Body of pancreas (tissue), 4 donors: Measurements from ENCODE around the gene IFITM1. TPM values are rescaled to one million over a fixed set of nuclear protein-coding genes. Genes with fewer than 3 reads are reported as not detected.
"Not testable (repeated sequence)": the region's sequence is repeated elsewhere in the genome, so short reads cannot be mapped to it uniquely, and the experiment has no call there.

Experiments
- ATAC-seq: fragments of 150-250 bp; one replicate; pipeline ENCODE4 v1.9.1; 2016
- DNase-seq, 4 donors: peaks; one replicate each; pipeline ENCODE4 v3.0.0-alpha.2; 2019
- H3K27ac ChIP-seq, 4 donors: fragments of 200-600 bp; sonication (generic); 1 replicate in 3 of 4; 2 replicates in 1 of 4; pipeline versions ENCODE4 v1.5.1 to v1.6.1; 2016 to 2019; ENCODE audit warnings: mild to moderate bottlenecking in 1 of 4, mixed read lengths in 1 of 4, moderate library complexity in 1 of 4
- H3K27me3 ChIP-seq, 2 donors: fragments of 200-600 bp; sonication (generic); one replicate each; pipeline ENCODE4 v1.6.0; 2016; ENCODE audit warnings: mild to moderate bottlenecking in 1 of 2
- H3K36me3 ChIP-seq, 2 donors: fragments of 200-600 bp; sonication (generic); replicated peaks in 1 of 2; 2 replicates each; pipeline ENCODE4 v1.5.1; 2016; ENCODE audit warnings: low read depth in 2 of 2; ENCODE audit not compliant: insufficient read depth in 1 of 2
- H3K4me1 ChIP-seq: fragments of 200-600 bp; sonication (generic); one replicate; pipeline ENCODE4 v1.6.0; 2016
- H3K4me3 ChIP-seq, 2 donors: fragments of 200-600 bp; sonication (generic); 1 replicate in 1 of 2; 2 replicates in 1 of 2; pipeline ENCODE4 v1.5.1; 2016 to 2019
- H3K9me3 ChIP-seq, 3 donors: fragments of 200-600 bp; sonication (generic); 1 replicate in 2 of 3; 2 replicates in 1 of 3; pipeline ENCODE4 v1.5.1; 2016
- CTCF ChIP-seq, 7 experiments: fragments of 450-650 bp in 4 of 7; fragments of 200-600 bp in 3 of 7; sonication (generic) in 3 of 7; IDR thresholded peaks; one replicate each; pipeline ENCODE4 v1.5.1; 2016 to 2019; ENCODE audit warnings: antibody characterized with exemption in 7 of 7
- POLR2A ChIP-seq, 3 donors: fragments of 450-650 bp; IDR thresholded peaks; one replicate each; pipeline ENCODE4 v1.6.1; 2016; ENCODE audit warnings: antibody characterized with exemption in 3 of 3, mild to moderate bottlenecking in 2 of 3
- WGBS, 2 donors: methylation state at CpG; one replicate each; pipeline ENCODE4 v1.1.5; 2017; 5-methylcytosine and 5-hydroxymethylcytosine counted together
- intact Hi-C: fragments of 100-400 bp; cut with DNase I; formaldehyde crosslinking; loops from one replicate; pipeline ENCODE4 v1.15.1; 2023
- total RNA-seq, 2 donors: library from RNA; depleted of rRNA; stranded (reverse); fragments of >200 nt; gene quantifications; one replicate each; pipeline ENCODE4 v1.1.0, GENCODE V29; 2016

Gene IFITM1
- total RNA-seq, 2 donors from 2014 or later: 31.0 to 39.7 TPM

- WGBS, 2 donors: 84 to 87% methylated on average over 15 to 17 of the region's 17 CpGs
- Histone ChIP-seq H3K4me3 (no peak overlapping the region), H3K27ac (peak overlapping the region in 3 of 4 donors; percentile 47 to 93 (median 72)), H3K4me1 (peaks cover 21% of the 10 kb centered on the region), H3K9me3 (no peaks in the 10 kb centered on the region), H3K27me3 (no peaks in the 10 kb centered on the region), H3K36me3 (no peaks in the 10 kb centered on the region)
- intact Hi-C loops: no loop called here
- ATAC-seq (no peak), DNase-seq (no peak)
- no peak for TF ChIP-seq POLR2A (IDR thresholded peaks at IDR 0.05)
- no peak for TF ChIP-seq CTCF (IDR thresholded peaks at IDR 0.05)
Observed at GRCh38 chr11:306645-307371, 7.0 kb upstream of the IFITM1 start.

DNA sequence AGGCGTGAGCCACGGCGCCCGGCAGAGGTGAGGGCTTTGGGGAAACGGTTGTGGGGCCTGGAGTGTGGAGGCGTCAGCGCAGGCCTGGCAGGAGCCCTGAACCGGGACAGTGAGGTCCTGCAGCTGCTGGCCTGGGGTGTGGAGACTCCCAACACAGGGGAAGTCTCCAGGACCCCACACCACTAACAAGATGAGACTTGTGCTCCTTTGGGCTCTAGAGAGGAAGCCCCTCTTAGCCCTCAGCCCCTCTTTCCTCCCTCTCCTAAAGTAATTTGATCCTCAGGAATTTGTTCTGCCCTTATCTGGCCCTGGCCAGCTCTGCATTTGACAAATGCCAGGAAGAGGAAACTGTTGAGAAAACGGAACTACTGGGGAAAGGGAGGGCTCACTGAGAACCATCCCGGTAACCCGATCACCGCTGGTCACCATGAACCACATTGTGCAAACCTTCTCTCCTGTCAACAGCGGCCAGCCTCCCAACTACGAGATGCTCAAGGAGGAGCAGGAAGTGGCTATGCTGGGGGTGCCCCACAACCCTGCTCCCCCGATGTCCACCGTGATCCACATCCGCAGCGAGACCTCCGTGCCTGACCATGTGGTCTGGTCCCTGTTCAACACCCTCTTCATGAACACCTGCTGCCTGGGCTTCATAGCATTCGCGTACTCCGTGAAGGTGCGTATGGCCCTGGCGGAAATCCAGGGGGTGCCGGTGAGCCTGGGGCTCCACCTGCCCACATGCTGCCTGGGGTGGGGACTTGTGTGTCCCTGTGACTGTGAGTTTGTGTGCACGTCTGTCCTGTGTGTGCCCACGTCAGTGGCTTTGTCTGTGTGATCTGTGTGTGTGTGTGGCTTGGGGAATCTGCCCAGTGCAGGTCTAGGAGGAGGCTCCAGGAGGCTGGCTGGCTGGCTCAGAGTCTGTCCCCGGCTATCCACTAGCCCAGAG, 5.8 kb upstream of the IFITM1 start, which contains the start of gene IFITM2:
Gene IFITM2, plus strand, starts transcription at position 51 of the 943 bp plus-strand sequence. Its CDS starts 377 bp downstream, at position 428.
- 18 to 23% methylated on average over 9 to 27 of the region's 28 CpGs for WGBS, 2 donors
- DNase-seq (peak; percentile 48 to 83 (median 62)), ATAC-seq (peak; percentile 59)
- H3K4me1 ChIP-seq: peaks cover 21% of the 10 kb centered on the region
- H3K9me3 ChIP-seq, H3K27me3 ChIP-seq, intact Hi-C loops, H3K36me3 ChIP-seq, H3K4me3 ChIP-seq: not testable (repeated sequence)
- TF ChIP-seq POLR2A (IDR thresholded peaks at IDR 0.05): peak; percentile 7 to 79 (median 69)
- H3K27ac ChIP-seq: peak within 1 kb of the TSS; percentile 47 to 93 (median 74)

- H3K27ac ChIP-seq: peak overlapping the region in 3 of 4 donors; percentile 27 to 93 (median 76)
- H3K36me3 ChIP-seq, H3K27me3 ChIP-seq, H3K9me3 ChIP-seq, H3K4me3 ChIP-seq, ATAC-seq, intact Hi-C loops, DNase-seq: not testable (repeated sequence)
- H3K4me1 ChIP-seq: peaks cover 21% of the 10 kb centered on the region
- 61 to 63% methylated on average over 24 of the region's 24 CpGs for WGBS, 2 donors
Observed at GRCh38 chr11:308740-309665, 4.8 kb upstream of the IFITM1 start.

DNA sequence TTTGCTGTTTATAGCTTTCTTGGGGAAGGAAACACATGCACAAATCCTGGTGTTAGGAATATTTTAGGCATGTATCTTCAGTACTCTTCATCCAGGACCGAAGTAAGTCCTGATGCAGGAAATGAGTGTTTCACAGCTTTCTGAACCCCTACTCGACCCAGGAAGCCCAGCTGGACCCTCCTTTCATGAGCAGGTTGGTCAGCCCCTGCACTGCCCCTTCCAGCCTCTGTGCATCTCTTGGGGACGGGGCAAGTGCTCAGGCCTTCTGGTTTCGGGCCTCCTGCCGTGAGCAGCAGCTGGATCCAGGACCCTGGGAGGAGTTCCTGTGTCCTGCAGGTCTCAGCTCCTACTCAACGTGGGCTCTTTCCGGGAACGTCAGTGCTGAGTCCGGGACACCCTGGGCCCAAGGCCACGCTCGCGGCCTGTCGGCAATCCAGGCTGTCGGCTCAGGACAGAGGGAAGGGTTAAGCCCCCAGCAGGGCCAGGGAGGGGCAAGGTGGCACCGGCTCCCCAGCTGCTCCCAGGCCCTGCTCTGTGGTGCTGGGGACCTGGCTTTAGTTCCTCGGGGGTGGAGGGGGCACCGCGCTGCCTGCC, 3.8 kb upstream of the IFITM1 start:
- peak; percentile 51 for ATAC-seq
- WGBS, 2 donors: 12 to 18% methylated on average over 5 of the region's 18 CpGs

DNA sequence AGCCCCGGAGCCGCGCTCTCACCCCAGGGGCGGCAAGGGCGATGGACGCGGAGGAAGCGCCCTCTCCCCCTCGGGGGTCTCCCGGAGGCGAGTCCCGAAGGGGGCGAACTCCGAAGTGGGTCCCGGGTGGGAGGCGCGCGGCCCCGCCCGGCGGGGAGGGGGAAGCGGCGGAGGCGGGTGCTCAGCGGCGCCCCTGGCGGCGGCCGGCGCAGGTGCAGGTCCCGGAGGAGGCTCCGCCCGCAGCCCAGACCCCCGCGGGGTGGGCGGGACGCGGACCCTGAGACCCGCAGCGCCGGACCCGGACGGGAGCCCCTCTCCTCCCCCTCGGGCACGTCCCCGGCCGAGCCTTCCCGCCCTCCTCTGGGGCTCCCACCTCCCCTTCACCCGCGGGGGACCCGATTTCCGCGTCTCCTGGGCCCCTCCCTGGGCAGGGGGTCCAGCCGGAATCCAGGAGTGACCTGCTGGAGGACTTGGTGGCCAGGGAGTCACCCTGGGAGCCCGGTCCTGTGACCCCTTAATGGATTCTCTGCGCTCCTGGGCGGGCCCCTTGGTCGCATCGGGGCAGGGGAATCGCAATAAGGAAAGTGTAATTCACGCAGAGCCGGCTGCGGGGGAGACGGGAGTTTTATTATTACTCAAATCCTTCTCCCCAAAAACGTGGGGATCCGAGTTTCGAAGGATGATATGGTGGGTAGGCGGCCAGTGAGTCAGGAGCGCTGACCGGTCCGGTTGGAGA, 2.7 kb upstream of the IFITM1 start:
- H3K9me3 ChIP-seq, H3K36me3 ChIP-seq, H3K4me3 ChIP-seq, DNase-seq, intact Hi-C loops, H3K27me3 ChIP-seq: not testable (repeated sequence)
- ATAC-seq: peak; percentile 72
- peak overlapping the region in 1 of 4 donors; percentile 38 for H3K27ac ChIP-seq
- peaks cover 25% of the 10 kb centered on the region for H3K4me1 ChIP-seq
- 14% methylated on average over 6 of the region's 71 CpGs; no CpG with 5 or more reads in 1 of the 2 donors for WGBS, 2 donors

More for the DNA sequence above, 3.8 kb upstream of the IFITM1 start:
- intact Hi-C loops, H3K27me3 ChIP-seq, H3K4me3 ChIP-seq, H3K9me3 ChIP-seq, DNase-seq, H3K36me3 ChIP-seq: not testable (repeated sequence)
- H3K27ac ChIP-seq: peak overlapping the region; percentile 11 to 93 (median 69)
- H3K4me1 ChIP-seq: peaks cover 20% of the 10 kb centered on the region
- peak in 2 of 3 donors; percentile 52 to 53 for TF ChIP-seq POLR2A (IDR thresholded peaks at IDR 0.05)
